DMS114 treated with DMSO at 0.1 percent for 48 hours (cell line): ENCODE results near the gene OSBPL6.

Experiments used
- DNase-seq: peaks from one replicate; lab custom pipeline; 2025; ENCODE audit not compliant: unreplicated experiment; lab: John Stamatoyannopoulos, UW

OSBPL6 gene

DNA sequence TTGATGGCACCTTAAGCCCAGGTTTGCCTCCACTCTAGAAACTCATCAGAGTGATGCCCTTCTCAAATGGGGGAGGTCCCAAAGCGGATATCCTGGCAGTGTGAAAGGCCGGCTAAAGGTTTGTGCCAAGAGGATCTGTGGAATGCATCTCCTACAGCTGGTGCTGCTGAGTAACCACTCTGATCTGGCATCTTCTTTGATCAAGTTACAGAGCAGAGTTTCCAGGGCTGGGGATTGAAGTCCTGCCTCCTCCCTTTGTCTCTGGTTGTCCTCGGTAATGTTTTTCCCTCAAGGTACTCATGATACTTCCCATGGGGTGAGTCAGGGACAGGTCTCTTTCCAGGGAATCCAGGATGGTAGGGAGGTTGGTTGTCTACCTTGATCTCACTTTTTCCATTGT, 232.1 kb downstream of the OSBPL6 start:
- DNase-seq: no peak

DNA sequence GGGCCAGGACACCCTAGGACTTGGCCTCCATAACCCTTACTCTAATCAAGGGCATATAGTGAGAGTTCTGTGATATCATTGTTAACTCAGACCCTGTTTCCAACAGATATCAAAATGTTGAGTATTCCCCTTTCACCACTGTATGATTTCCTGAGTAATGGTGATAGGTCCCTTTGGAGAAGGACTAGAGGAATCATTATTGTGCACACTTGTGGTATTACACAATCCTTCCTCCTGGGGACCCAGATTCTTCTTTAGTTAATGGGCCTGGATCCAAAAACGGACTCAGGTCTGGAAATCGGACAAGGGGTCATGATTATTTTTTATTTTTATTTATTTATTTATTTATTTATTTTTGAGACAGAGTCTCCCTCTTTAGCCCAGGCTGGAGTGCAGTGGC, 233.1 kb downstream of the OSBPL6 start:
- DNase-seq: no peak

DNA sequence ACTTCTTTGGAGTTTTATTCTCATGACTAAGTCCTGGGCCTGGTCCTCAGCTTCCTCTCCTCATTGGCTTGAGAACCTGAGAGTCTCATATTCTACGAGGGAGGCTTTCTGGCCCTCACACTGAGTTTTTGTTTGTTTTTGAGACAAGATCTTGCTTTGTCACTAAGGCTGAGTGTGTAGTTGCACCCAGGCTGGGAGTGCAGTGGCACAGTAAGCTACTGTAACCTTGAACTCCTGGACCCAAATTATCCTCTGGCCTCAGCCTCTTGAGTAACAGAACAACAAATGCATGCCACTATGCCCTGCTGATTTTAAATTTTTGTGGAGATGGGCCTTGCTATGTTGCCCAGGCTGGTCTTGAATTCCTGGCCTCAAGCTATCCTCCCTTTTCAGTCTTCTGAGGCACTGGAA, 234.1 kb downstream of the OSBPL6 start:
- DNase-seq: no peak

DNA sequence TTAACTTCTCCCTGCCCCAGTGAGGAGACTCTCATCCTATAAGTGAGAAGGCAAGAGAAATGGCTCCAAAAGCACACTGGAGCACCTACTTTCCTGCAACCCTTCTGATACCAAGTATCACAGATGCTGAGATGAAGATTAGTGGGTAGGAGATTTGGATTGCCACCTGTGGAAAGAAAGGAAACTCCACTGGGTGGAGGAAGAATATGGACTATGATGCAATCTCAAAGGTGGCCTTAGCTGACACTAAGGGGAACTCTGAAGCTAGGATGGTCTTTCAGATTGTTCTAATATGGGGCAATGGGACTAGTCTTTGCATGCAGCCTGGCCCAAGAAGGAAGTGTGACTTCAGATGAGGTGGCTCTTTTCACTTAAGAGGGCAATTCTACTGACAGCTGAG, 235.0 kb downstream of the OSBPL6 start:
- DNase-seq: no peak

DNA sequence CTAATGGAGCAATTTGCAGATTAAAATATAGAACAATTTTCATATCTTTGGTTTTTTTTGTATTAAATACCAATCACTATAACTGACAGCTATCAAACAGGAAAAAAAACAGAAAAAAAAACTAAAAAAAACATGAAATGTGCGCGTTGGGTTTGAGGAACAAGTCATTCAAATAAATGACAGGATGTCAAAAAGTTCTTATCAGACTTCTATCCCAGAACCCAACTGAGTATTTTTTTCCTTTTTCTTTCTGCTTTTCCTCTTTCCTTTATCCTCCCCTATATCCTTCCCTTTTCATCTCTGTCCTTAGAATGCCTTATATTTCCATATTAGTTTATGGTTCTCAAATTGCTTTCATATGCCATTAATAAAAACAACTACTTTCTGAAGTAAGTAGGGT, 242.3 kb downstream of the OSBPL6 start:
- no peak for DNase-seq

DNA sequence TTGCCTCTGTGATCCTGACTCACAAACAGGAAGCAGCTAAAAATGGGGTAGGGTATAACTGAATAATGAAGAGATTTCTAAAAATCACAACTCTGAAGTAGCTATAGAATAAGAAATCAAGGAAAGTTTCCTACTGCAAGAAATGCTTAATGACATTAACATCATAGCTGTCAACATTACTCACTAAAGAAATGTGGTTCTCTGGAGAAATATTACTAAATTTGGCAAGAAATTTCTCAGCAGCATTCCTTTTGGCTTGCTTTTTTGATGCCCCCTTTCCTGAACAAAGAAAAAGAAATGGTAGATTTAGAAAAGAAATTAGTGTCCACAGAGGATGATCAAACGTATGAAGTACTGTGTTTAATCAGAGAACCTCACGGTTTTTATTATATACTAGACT, 247.1 kb downstream of the OSBPL6 start:
- no peak for DNase-seq

DNA sequence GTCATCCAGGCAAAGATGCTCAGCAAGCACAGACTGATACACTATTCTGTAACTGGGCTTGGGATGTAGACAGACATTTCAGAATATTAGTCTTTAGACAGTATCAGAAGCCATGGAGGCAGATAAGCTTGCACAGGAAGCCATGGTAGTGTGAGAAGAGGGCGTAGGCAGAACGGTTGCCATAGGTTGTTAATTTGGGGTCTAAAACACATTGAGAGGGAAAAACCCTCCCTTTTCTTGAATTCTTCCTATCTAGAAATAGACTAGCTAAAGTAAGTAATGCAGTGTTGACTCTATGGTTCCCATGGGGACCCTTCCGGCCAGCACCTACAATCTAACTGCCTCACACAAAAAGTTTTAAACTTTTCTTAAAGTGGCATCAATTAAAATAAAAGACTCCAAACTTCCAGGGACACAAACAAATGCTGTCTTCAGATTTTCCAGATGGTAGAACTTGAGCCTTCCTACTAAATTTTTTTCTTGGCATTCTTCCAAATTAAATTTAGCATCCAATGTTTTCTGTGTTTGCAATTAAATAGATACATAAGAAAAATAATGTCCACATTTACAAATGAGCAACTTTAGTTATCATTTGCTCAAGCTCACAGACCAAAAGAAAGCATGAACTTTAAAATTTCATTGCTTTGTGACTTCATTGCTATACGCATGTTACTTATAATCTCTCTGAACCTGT, 254.8 kb downstream of the OSBPL6 start:
- DNase-seq: no peak

DNA sequence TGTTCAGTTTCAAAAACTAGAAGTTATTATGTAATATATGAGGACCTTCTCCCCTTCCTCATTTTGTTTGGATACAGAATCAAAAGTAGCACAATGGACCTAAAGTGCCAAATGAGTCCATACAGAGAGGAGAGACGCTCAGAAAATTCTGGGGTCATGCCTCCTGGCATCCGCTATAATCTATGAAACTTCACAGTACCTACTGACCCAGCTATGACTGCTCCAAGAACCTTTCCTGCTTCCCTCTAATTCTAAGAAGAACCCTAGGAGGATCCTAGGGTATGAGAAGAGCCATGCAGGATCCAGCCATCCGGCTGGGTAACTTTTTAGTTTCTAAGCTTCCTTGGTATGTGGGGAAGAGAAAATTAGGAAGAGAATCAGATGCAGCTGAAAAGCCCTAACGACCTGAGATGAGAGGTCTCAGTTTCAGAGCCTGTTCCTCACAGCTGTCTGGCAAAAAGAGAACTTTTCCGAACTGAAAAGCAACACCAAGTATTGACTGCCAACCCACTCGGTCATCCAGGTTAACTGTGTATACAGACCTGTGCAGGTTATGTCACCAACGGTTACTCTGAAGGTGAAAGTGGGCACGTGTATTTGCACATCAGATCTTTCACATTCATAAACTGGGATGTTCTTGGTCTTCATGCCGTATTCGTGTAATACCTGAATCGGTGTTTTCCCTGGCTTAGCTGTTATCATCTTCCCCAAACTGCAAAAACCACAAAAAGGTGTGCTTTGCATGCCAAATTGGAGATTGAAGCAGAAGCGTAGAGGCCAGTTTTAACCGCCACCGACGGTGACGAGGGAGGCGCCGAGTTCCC, 255.6 kb downstream of the OSBPL6 start:
- no peak for DNase-seq

DNA sequence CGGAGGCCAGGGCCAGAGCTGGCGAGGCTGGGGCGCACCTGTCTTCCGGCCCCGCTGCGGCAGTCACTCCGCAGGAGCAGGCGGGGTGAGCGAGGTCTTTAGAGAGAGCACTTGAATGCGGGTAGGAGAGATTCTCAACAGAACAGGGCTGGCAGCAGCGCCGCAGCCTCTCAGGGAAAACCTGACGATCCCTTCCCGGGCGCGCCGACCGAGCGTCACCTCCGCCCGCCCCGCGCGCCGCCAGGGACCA, 256.1 kb downstream of the OSBPL6 start:
- DNase-seq: no peak

DNA sequence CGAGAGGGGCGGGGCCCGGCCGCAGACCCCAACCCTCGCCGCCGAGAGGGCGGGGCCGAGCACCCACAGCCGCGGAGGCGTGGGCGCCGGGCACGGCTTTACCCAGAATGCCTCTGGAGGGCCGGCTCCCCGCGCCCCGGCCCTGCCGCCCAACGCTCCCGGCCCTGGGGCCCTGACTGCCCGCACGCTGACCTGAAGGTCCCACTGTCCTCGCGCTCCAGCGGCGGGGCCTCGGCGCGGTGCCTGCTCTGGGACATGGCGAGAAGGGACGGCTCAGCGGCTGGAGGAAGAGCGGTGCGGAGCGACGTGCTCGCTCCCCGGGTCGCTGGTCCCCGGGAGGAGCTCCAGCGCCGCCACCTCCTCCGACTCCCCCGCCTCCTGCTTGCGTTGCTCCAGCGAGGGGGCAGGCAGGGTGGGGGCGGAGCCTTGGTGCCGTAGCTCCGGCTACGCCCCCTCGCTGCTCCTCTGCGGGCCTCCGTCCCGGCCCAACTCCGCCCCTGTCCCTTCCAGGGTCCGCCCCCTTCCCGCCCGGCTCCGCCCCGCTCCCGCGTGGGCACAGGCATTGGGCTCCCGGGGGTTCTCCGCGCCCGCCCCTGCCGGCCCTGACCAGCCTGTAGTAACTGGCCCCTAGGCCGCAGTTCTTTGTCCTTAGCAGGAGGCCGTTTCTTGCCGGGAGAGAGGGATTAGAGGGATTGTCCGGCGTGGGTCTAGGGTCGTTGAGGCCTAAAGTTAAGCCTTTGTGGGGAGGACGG, 256.6 kb downstream of the OSBPL6 start, which contains the start of the genes PJVK and PRKRA:
Gene PJVK (plus strand): TSS at position 605 of the 752 bp plus-strand sequence. CDS start 2,032 bp downstream, outside the sequence.
Gene PRKRA (minus strand): TSS at position 402 of the 752 bp plus-strand sequence. CDS start 145 bp downstream, at position 257.
- DNase-seq: peak; percentile 84

DNA sequence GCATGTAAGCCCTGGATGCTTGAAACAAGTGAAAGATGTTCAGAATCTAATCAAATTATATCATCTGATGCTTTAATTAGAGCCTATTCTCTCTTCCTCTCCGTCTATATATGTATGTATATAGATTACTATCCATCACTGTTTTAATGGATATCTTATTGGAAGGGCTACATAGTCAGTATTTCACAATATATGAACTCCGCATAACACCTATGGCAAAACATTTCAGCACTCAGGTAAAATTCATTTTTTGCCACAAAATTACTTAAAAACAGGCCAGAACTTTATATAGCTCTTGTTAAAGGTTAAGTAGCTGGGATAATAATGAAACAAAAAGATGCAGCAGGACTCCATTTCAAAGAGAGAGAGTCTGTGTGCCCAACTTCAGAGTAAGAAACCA, 258.0 kb downstream of the OSBPL6 start:
- DNase-seq: no peak
